HL-60 (cell line): ENCODE measurements around the gene TMEM135.

Source experiments
- DNase-seq, 2 experiments: peaks; one replicate each; pipeline ENCODE4 v3.0.0-alpha.2; 2010 to 2020; ENCODE audit warnings: low read depth in 1 of 2, low spot score in 1 of 2
- H3K27ac ChIP-seq: fragments of 250-450 bp; sonication (Bioruptor Pico); replicated peaks from 2 replicates; pipeline ENCODE4 v1.5.1; 2020; ENCODE audit warnings: mild to moderate bottlenecking, moderate library complexity
- H3K27me3 ChIP-seq: fragments of 250-450 bp; sonication (Bioruptor Pico); 2 replicates; pipeline ENCODE4 v1.5.1; 2021; ENCODE audit warnings: mild to moderate bottlenecking, moderate library complexity; ENCODE audit not compliant: insufficient read depth, poor library complexity, severe bottlenecking
- H3K4me3 ChIP-seq: replicated peaks from 2 replicates; pipeline ENCODE4 v1.5.1; 2011; ENCODE audit warnings: mild to moderate bottlenecking, control low read depth, low read length; ENCODE audit not compliant: insufficient read depth
- CTCF ChIP-seq: IDR thresholded peaks from one replicate; pipeline ENCODE4 v1.5.1; 2011; ENCODE audit warnings: low read length, control low read depth, inconsistent platforms; ENCODE audit not compliant: insufficient read depth
- GABPA ChIP-seq: IDR thresholded peaks from 2 replicates; pipeline ENCODE4 v1.6.1; 2012; ENCODE audit warnings: low read depth
- POLR2AphosphoS5 ChIP-seq: IDR thresholded peaks from 2 replicates; pipeline ENCODE4 v1.6.1; 2012; ENCODE audit warnings: low read depth
- REST ChIP-seq: IDR thresholded peaks from 2 replicates; pipeline ENCODE4 v1.6.1; 2012; ENCODE audit warnings: low read depth; ENCODE audit not compliant: insufficient replicate concordance
- SPI1 ChIP-seq: IDR thresholded peaks from 2 replicates; pipeline ENCODE4 v1.6.1; 2012; ENCODE audit warnings: low read depth, mild to moderate bottlenecking, borderline replicate concordance

The TMEM135 gene

GRCh38 chr11:87254562-87254961, 216.8 kb downstream of the TMEM135 start:
- Histone ChIP-seq H3K27ac (no peak overlapping the region), H3K27me3 (no peaks in the 10 kb centered on the region), H3K4me3 (no peak overlapping the region)
- no peak for DNase-seq
- no peak for TF ChIP-seq POLR2AphosphoS5
- TF ChIP-seq GABPA, result no peak
- TF ChIP-seq CTCF, result no peak
- TF ChIP-seq SPI1, result no peak
- no peak for TF ChIP-seq REST

GRCh38 chr11:87255589-87255988, 217.9 kb downstream of the TMEM135 start:
- H3K4me3 ChIP-seq, result no peak overlapping the region
- H3K27me3 ChIP-seq, result no peaks in the 10 kb centered on the region
- TF ChIP-seq SPI1 (peak; percentile 97), GABPA (no peak), POLR2AphosphoS5 (no peak)
- H3K27ac ChIP-seq, result no peak overlapping the region
- no peak for DNase-seq

- Histone ChIP-seq H3K27ac (no peak overlapping the region), H3K27me3 (no peaks in the 10 kb centered on the region), H3K4me3 (no peak overlapping the region)
- DNase-seq, result no peak
- TF ChIP-seq POLR2AphosphoS5, result no peak
- no peak for TF ChIP-seq GABPA
- TF ChIP-seq REST, result no peak
- no peak for TF ChIP-seq SPI1
- no peak for TF ChIP-seq CTCF
Measured at GRCh38 chr11:87256694-87257340, 219.1 kb downstream of the TMEM135 start.

- TF ChIP-seq POLR2AphosphoS5, result no peak
- TF ChIP-seq CTCF, result no peak
- TF ChIP-seq GABPA, result no peak
- no peak for TF ChIP-seq REST
- TF ChIP-seq SPI1, result no peak
- H3K4me3 ChIP-seq, result no peak overlapping the region
- H3K27me3 ChIP-seq, result no peaks in the 10 kb centered on the region
- no peak for DNase-seq
- H3K27ac ChIP-seq, result no peak overlapping the region
Measured at GRCh38 chr11:87258171-87258833, 220.6 kb downstream of the TMEM135 start.
